ENCODE data around the gene ZGLP1. TPM values are rescaled to one million over a fixed set of nuclear protein-coding genes. Genes with fewer than 3 reads are reported as not detected.

Gene ZGLP1
- polyA plus RNA-seq (2013): 1.8 and 1.9 TPM in 2 replicates

GRCh38 chr19:10309423-10309822 lies at the start of gene ZGLP1:
Gene ZGLP1 (minus strand): TSS chr19:10309815.
- no peak within 1 kb of the TSS for H3K4me3 ChIP-seq (ENCODE audit: low read depth, low read length)
- H3K79me2 ChIP-seq (ENCODE audit: control insufficient read depth, insufficient read depth, low read length, poor library complexity): no peaks in the 10 kb centered on the region
- WGBS (ENCODE audit: extremely low coverage, insufficient coverage, insufficient read length): no CpG with 5 or more reads among the region's 24 CpGs
- no peak within 1 kb of the TSS for H3K14ac ChIP-seq (ENCODE audit: low read length)
- H3K27ac ChIP-seq (ENCODE audit: low read depth, low read length): no peak within 1 kb of the TSS
- H2AK5ac ChIP-seq (ENCODE audit: low read length): no peak within 1 kb of the TSS
- no peak within 1 kb of the TSS for H3K23ac ChIP-seq (ENCODE audit: low read length)
- H2BK5ac ChIP-seq (ENCODE audit: low read depth, low read length, poor library complexity): no peak within 1 kb of the TSS
- no peaks in the 10 kb centered on the region for H3K4me1 ChIP-seq (ENCODE audit: control insufficient read depth in 1 of 2, insufficient read depth in 2 of 2, low read length in 2 of 2)
- H3K18ac ChIP-seq (ENCODE audit: low read length): no peak within 1 kb of the TSS
- H2BK12ac ChIP-seq (ENCODE audit: low read length): no peak within 1 kb of the TSS
- H3K9me3 ChIP-seq (ENCODE audit: insufficient read depth, low read depth, low read length): peaks cover 4% of the 10 kb centered on the region
- no peak within 1 kb of the TSS for H4K91ac ChIP-seq (ENCODE audit: low read depth, low read length)
- peak within 1 kb of the TSS; percentile 12 for H4K12ac ChIP-seq (ENCODE audit: low read depth, low read length)
- no peak within 1 kb of the TSS for H2BK120ac ChIP-seq (ENCODE audit: insufficient read depth, low read length, poor library complexity)
- no peak within 1 kb of the TSS for H2AFZ ChIP-seq (ENCODE audit: insufficient read depth, low read length, poor library complexity)
- peaks cover 15 to 18% of the 10 kb centered on the region in 2 experiments for H3K36me3 ChIP-seq (ENCODE audit: control insufficient read depth in 1 of 2, insufficient read depth in 2 of 2, low read length in 2 of 2)
- H3K79me1 ChIP-seq (ENCODE audit: low read length): no peaks in the 10 kb centered on the region
- DNase-seq: no peak
- no peak within 1 kb of the TSS for H4K8ac ChIP-seq (ENCODE audit: low read depth, low read length)
- H3K4ac ChIP-seq (ENCODE audit: low read depth, low read length): no peak within 1 kb of the TSS
- no peak within 1 kb of the TSS for H3K9ac ChIP-seq (ENCODE audit: low read length)
- H3K27me3 ChIP-seq (ENCODE audit: insufficient read depth, low read length): no peaks in the 10 kb centered on the region
- H3K4me2 ChIP-seq (ENCODE audit: low read length): no peak within 1 kb of the TSS

GRCh38 chr19:10356431-10356830 lies 46.8 kb upstream of the ZGLP1 start:
- H3K9me3 ChIP-seq (ENCODE audit: insufficient read depth, low read depth, low read length): peaks cover 10% of the 10 kb centered on the region
- H3K79me2 ChIP-seq (ENCODE audit: control insufficient read depth, insufficient read depth, low read length, poor library complexity): no peaks in the 10 kb centered on the region
- no peak overlapping the region for H4K8ac ChIP-seq (ENCODE audit: low read depth, low read length)
- H4K12ac ChIP-seq (ENCODE audit: low read depth, low read length): no peak overlapping the region
- no peak overlapping the region for H3K18ac ChIP-seq (ENCODE audit: low read length)
- WGBS (ENCODE audit: extremely low coverage, insufficient coverage, insufficient read length): no CpG with 5 or more reads among the region's 12 CpGs
- peaks cover 5 to 14% of the 10 kb centered on the region in 2 experiments for H3K4me1 ChIP-seq (ENCODE audit: control insufficient read depth in 1 of 2, insufficient read depth in 2 of 2, low read length in 2 of 2)
- H2AFZ ChIP-seq (ENCODE audit: insufficient read depth, low read length, poor library complexity): no peak overlapping the region
- no peaks in the 10 kb centered on the region for H3K79me1 ChIP-seq (ENCODE audit: low read length)
- H3K4ac ChIP-seq (ENCODE audit: low read depth, low read length): no peak overlapping the region
- H3K23ac ChIP-seq (ENCODE audit: low read length): no peak overlapping the region
- no peak overlapping the region for H3K4me3 ChIP-seq (ENCODE audit: low read depth, low read length)
- no peak overlapping the region for H2AK5ac ChIP-seq (ENCODE audit: low read length)
- H3K27ac ChIP-seq (ENCODE audit: low read depth, low read length): no peak overlapping the region
- DNase-seq: no peak
- H2BK5ac ChIP-seq (ENCODE audit: low read depth, low read length, poor library complexity): no peak overlapping the region
- no peak overlapping the region for H2BK120ac ChIP-seq (ENCODE audit: insufficient read depth, low read length, poor library complexity)
- H3K9ac ChIP-seq (ENCODE audit: low read length): no peak overlapping the region
- no peak overlapping the region for H3K14ac ChIP-seq (ENCODE audit: low read length)
- H3K4me2 ChIP-seq (ENCODE audit: low read length): no peak overlapping the region
- H3K27me3 ChIP-seq (ENCODE audit: insufficient read depth, low read length): no peaks in the 10 kb centered on the region
- H2BK12ac ChIP-seq (ENCODE audit: low read length): no peak overlapping the region
- H4K91ac ChIP-seq (ENCODE audit: low read depth, low read length): no peak overlapping the region
- H3K36me3 ChIP-seq (ENCODE audit: control insufficient read depth in 1 of 2, insufficient read depth in 2 of 2, low read length in 2 of 2): peaks cover 42 to 46% of the 10 kb centered on the region in 2 experiments

GRCh38 chr19:10353793-10354391 lies 44.3 kb upstream of the ZGLP1 start:
- Histone ChIP-seq H3K27ac (ENCODE audit: low read depth, low read length) (no peak overlapping the region), H3K4me3 (ENCODE audit: low read depth, low read length) (no peak overlapping the region), H3K36me3 (ENCODE audit: control insufficient read depth in 1 of 2, insufficient read depth in 2 of 2, low read length in 2 of 2) (peaks cover 37% of the 10 kb centered on the region in 2 experiments), H2BK5ac (ENCODE audit: low read depth, low read length, poor library complexity) (no peak overlapping the region), H4K91ac (ENCODE audit: low read depth, low read length) (no peak overlapping the region), H4K8ac (ENCODE audit: low read depth, low read length) (no peak overlapping the region), H3K9me3 (ENCODE audit: insufficient read depth, low read depth, low read length) (peaks cover 10% of the 10 kb centered on the region), H3K4ac (ENCODE audit: low read depth, low read length) (no peak overlapping the region), H3K4me2 (ENCODE audit: low read length) (peak overlapping the region; percentile 28), H3K23ac (ENCODE audit: low read length) (no peak overlapping the region), H3K14ac (ENCODE audit: low read length) (no peak overlapping the region), H2BK12ac (ENCODE audit: low read length) (no peak overlapping the region), H2BK120ac (ENCODE audit: insufficient read depth, low read length, poor library complexity) (no peak overlapping the region), H3K79me1 (ENCODE audit: low read length) (no peaks in the 10 kb centered on the region), H3K4me1 (ENCODE audit: control insufficient read depth in 1 of 2, insufficient read depth in 2 of 2, low read length in 2 of 2) (peaks cover 5 to 14% of the 10 kb centered on the region in 2 experiments), H3K27me3 (ENCODE audit: insufficient read depth, low read length) (no peaks in the 10 kb centered on the region), H4K12ac (ENCODE audit: low read depth, low read length) (no peak overlapping the region), H2AK5ac (ENCODE audit: low read length) (no peak overlapping the region), H3K18ac (ENCODE audit: low read length) (no peak overlapping the region), H3K9ac (ENCODE audit: low read length) (no peak overlapping the region), H2AFZ (ENCODE audit: insufficient read depth, low read length, poor library complexity) (no peak overlapping the region), H3K79me2 (ENCODE audit: control insufficient read depth, insufficient read depth, low read length, poor library complexity) (no peaks in the 10 kb centered on the region)
- WGBS (ENCODE audit: extremely low coverage, insufficient coverage, insufficient read length): no CpG with 5 or more reads among the region's 32 CpGs
- DNase-seq: no peak

- peak overlapping the region; percentile 28 for H3K4me2 ChIP-seq (ENCODE audit: low read length)
- H2BK120ac ChIP-seq (ENCODE audit: insufficient read depth, low read length, poor library complexity): no peak overlapping the region
- WGBS (ENCODE audit: extremely low coverage, insufficient coverage, insufficient read length): no CpG with 5 or more reads among the region's 63 CpGs
- H2BK12ac ChIP-seq (ENCODE audit: low read length): no peak overlapping the region
- no peaks in the 10 kb centered on the region for H3K79me1 ChIP-seq (ENCODE audit: low read length)
- no peak overlapping the region for H4K8ac ChIP-seq (ENCODE audit: low read depth, low read length)
- H3K18ac ChIP-seq (ENCODE audit: low read length): no peak overlapping the region
- H3K23ac ChIP-seq (ENCODE audit: low read length): no peak overlapping the region
- no peak overlapping the region for H2BK5ac ChIP-seq (ENCODE audit: low read depth, low read length, poor library complexity)
- H3K4ac ChIP-seq (ENCODE audit: low read depth, low read length): no peak overlapping the region
- no peaks in the 10 kb centered on the region for H3K27me3 ChIP-seq (ENCODE audit: insufficient read depth, low read length)
- peak overlapping the region; percentile 30 for H3K4me3 ChIP-seq (ENCODE audit: low read depth, low read length)
- peaks cover 5 to 14% of the 10 kb centered on the region in 2 experiments for H3K4me1 ChIP-seq (ENCODE audit: control insufficient read depth in 1 of 2, insufficient read depth in 2 of 2, low read length in 2 of 2)
- no peaks in the 10 kb centered on the region for H3K79me2 ChIP-seq (ENCODE audit: control insufficient read depth, insufficient read depth, low read length, poor library complexity)
- H3K27ac ChIP-seq (ENCODE audit: low read depth, low read length): no peak overlapping the region
- H2AK5ac ChIP-seq (ENCODE audit: low read length): no peak overlapping the region
- no peak for DNase-seq
- no peak overlapping the region for H3K9ac ChIP-seq (ENCODE audit: low read length)
- no peak overlapping the region for H3K14ac ChIP-seq (ENCODE audit: low read length)
- peaks cover 33 to 35% of the 10 kb centered on the region in 2 experiments for H3K36me3 ChIP-seq (ENCODE audit: control insufficient read depth in 1 of 2, insufficient read depth in 2 of 2, low read length in 2 of 2)
- peak overlapping the region; percentile 9 for H2AFZ ChIP-seq (ENCODE audit: insufficient read depth, low read length, poor library complexity)
- H3K9me3 ChIP-seq (ENCODE audit: insufficient read depth, low read depth, low read length): peaks cover 10% of the 10 kb centered on the region
- H4K91ac ChIP-seq (ENCODE audit: low read depth, low read length): no peak overlapping the region
- no peak overlapping the region for H4K12ac ChIP-seq (ENCODE audit: low read depth, low read length)
These were observed 43.4 kb upstream of the ZGLP1 start for GRCh38 chr19:10352764-10353671.

Measured in trophoblast cell (in vitro differentiated cells and primary cell).